OCI-M2 (cell line): ENCODE measurements around the gene FKBP11.

Experiments
- DNase-seq: peaks from one replicate; lab custom pipeline; 2025; ENCODE audit not compliant: unreplicated experiment; lab: John Stamatoyannopoulos, UW

Gene FKBP11

DNA sequence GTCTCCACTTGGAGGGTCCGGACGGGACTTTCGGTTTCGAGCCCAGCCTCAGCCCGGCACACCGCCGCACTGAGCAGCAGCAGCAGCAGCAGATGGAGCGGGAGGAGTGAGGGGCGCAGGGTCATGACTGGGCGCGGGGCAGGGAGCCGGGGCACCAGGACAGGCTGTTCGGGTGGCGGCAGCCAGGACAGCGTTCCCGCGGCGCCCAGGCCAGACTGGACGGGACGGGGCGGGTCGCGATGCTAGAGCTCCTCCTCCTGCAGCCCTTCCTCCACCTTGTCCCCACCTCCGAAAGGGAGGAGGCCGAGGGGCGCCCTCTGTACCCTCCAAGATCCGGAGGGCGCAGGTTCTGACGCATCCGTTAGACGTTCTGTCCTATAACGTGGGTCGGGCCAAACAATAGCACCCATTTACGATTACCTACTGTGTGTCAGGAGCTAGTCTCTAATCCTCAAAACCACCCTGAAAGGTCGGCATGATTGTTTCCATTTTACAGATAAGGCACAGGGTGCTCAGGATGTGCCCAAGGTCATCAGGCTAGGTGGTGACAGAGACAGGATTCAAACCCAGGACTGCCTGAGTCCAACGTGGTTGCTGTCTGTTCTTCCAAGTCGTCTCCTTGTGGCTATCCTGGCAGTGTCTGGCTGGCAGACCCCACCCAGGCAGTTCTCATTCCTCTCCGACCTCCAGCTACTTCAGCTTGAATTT lies at the start of gene FKBP11:
Gene FKBP11, minus strand, starts transcription at position 189 of the 708 bp plus-strand sequence. Its CDS starts 64 bp downstream, at position 125.
- no peak for DNase-seq

- DNase-seq = no peak
Observed at GRCh38 chr12:48973941-48974673, 48.8 kb upstream of the FKBP11 start.

DNA sequence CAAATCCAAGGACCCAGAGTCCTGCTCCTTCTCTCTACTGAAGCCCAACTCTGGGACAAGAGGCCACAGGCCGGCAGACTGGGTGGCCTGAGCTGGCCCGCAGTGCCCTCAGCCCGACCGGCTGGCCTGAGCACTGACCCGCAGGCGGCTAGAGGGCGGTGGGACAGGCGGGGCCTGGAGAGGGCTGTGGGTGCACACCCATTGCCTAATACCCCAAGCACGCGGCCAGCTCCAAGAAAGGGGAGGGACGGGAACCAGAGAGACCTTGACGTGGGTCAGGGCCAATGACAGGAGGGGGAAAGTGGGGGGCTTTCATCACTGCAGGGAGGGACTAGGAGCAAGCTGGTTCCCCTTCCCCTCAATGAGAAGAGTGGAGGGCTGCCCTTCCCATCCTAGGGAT lies 48.2 kb upstream of the FKBP11 start:
- no peak for DNase-seq

DNA sequence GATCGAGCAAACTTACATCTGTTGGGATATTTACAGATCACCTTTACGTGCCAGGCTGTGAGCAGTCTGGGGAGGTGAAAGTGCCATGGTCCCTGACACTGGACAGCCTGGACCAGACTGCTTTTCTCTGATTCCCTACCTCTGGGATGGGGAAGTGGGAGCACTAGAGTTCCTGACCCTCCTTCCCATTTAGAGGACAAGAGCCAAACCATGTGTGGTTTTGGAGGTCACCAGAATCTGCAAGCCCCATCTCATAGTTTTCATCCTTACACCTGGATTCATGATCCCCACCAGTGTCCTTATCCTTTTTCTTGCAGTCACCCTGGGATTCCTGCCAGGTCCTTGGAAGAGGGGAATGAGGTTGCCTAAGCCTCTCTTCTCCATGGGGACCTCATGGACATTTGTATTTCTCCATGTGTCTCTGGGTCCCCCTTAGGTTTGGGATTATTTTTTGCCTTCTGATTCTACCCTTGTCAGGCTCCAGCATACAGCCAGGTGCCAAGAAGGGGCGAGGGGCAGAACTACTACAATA lies 47.7 kb upstream of the FKBP11 start:
- DNase-seq = no peak

GRCh38 chr12:48972213-48972951 lies 47.1 kb upstream of the FKBP11 start:
- no peak for DNase-seq

DNA sequence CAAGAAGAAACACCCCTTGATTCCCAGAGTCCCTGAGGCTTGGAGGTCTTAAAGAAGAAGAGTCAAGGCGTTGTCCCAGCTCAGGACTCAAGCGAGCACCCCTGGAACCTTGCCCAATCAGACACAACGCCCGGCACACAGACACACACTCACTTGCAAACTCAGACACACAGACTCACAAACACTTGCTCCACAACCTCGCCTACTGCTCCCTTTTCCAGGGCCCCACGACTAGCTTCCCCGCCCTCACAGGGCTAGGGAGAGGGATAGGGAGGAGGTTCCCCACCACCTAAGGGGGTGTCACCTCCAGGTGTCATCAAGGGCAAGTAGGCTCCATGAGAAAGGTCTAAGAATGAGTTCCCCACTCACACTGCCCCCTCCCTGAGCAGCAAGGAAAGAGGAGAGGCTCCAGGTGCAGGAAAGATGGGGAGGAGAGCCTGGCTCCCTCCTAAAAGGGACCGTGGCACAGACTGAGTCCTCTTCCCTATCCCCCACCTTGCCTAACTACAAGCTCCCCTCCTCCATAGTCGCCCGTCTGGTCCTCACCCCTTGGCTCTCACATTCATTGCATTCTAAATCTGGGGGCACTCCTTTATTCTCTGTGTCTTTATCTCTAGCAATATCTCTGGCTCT lies 45.5 kb upstream of the FKBP11 start:
- DNase-seq = no peak

DNA sequence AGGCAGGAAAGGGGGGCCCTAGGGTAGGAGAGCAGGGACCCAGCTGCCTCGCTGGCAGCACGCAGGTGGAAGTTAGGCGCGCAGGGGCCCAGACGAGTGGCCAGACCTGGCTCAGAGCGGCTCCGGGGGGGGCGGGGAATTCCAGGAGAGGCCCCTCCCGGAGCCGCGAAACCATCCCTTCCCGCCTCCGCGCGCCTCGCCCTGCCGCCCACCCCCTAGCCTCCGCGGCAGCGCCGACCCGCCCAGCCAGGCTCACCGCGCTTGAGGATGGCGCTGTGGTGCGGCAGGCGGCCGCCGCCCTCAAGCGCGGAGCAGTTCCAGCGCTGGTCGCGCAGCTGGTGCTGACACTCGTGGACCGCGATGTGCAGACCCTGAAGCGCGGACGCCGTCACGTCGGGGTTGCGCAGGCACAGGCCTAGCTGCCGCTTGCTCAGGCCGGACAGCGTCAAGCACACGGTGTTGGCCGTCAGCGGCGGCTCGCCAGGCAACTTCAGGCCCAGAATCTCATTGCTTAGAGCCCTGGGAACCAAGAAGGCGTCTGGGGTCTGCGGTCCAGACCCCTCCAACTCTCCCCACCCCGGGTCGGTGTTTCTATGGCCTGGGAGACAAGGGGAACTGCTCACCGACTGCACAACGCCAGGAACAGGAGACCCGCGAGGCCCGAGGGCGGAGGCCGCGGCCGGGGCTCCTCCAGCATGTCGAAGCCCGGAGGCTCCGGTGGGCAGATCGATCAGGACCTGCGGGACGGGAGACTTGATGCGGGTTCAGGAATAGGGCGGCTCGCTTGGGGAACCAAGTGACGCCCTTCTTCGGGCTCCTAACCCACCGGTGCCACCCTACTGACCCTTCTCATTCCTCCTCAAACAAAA lies 44.8 kb upstream of the FKBP11 start:
- DNase-seq = no peak

- DNase-seq = no peak
Observed at GRCh38 chr12:48969160-48969771, 44.0 kb upstream of the FKBP11 start.

- no peak for DNase-seq
Observed at GRCh38 chr12:48968467-48968866, 43.2 kb upstream of the FKBP11 start.

GRCh38 chr12:48967991-48968390 lies 42.7 kb upstream of the FKBP11 start:
- DNase-seq = no peak

- DNase-seq = no peak
Observed at GRCh38 chr12:48966177-48966895, 41.0 kb upstream of the FKBP11 start.

DNA sequence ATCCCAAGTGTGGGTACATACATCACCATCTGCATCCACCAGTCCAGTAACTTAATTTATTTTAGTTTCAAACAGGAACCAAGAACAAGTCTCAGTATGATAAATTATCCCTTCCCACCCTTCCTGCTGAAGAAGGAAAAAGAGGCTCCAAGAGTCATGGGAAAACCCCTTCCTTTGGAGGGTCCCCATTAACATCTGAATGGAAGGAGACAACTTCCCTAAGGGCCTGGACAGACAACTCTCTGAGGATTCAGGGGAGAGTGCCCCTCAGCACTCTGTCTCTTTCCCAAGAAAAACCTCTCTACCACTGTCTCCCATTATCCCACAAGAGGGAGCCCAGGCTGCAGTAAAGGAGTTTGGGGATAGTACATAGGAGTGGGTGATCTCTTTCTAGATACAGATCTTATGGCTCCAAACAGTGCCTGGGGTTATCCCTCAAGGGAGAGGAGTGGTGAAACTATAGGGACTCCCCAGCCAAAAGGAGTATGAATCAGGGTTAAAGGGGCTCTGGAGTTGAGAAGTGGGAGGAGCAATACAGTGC lies 40.1 kb upstream of the FKBP11 start:
- DNase-seq = no peak

DNA sequence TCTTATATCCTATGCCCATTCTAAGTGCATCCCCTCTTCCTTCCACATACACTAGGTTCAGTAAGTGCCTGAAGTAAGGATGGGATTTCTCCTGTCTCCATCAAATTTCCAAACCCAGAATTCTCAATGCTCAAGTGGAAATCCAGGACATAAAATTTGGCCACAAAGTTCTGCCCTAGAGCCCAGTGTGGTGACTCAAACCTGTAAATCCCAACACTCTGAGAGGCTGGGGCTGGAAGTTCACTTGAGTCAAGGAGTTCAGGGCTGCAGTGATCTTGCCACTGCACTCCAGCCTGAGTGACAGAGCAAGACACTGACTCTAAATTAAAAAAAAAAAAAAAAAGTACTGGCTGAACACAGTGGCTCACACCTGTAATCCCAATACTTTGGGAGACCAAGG lies 36.5 kb upstream of the FKBP11 start:
- DNase-seq = no peak

DNA sequence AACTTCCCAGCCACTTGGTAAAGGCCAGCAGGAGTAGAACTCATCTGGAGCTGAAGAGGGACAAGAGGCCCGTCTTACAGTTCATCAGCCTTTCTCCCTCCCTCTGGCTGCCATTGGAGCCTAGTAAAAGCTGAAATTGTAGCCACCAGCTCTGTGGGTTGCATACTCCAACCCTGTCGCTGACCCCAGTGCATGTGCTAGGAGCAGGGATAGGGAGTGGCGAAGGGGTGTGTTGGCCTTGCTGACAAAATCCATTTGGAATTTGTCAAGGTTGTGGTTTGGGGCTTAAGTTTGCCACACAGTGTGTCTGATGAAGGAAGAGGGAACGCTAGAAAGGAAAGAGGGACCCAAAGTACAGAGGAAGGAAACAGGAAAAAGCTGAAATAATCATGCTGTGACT lies 36.0 kb upstream of the FKBP11 start:
- DNase-seq = no peak

DNA sequence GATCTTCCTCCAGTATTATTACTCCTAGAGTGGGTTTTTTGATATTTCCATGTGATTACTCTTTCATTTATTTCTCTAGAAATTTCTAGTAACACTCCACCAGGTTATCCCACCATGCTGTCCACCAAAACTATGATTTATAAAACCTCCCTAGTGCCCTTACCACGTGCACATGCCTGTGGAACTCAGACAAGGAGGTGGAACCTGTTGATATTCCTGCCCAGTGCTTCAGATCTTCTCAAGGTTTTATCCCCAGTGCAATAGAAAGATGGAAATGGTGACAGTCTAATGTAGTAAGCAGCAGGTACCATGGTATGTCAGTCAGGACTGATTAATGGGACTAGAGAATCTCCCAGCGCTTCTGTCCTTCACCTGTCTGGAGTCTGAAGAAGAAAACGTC lies 35.5 kb upstream of the FKBP11 start:
- no peak for DNase-seq

GRCh38 chr12:48958049-48958388 lies 32.7 kb upstream of the FKBP11 start:
- no peak for DNase-seq

GRCh38 chr12:48957141-48958048 lies 32.1 kb upstream of the FKBP11 start, which contains the start of gene ARF3:
Gene ARF3, minus strand, starts transcription at chr12:48957487. Its CDS starts 16,392 bp downstream, at chr12:48941095.
- DNase-seq = no peak
